Astrocyte (in vitro differentiated cells and primary cell): ENCODE measurements around the gene CRYL1. TPM values are rescaled to one million over a fixed set of nuclear protein-coding genes. Genes with fewer than 3 reads are reported as not detected.

ENCODE experiments used
- DNase-seq: peaks from one replicate; pipeline ENCODE4 v3.0.0-alpha.2; 2010; ENCODE audit warnings: low read depth
- FAIRE-seq: peaks from 2 replicates; lab custom pipeline; 2011; peaks lifted over from hg19 to GRCh38; lab: Jason Lieb, UNC
- H2AFZ ChIP-seq: 2 replicates; pipeline ENCODE4 v1.6.0; 2012; ENCODE audit warnings: low read depth, low read length, inconsistent platforms
- H3K27ac ChIP-seq: 2 replicates; pipeline ENCODE4 v1.5.1; 2011; ENCODE audit warnings: low read depth, low read length, inconsistent platforms
- H3K27me3 ChIP-seq: 2 replicates; pipeline ENCODE4 v1.6.0; 2011; ENCODE audit warnings: low read length, inconsistent platforms; ENCODE audit not compliant: insufficient read depth
- H3K36me3 ChIP-seq: 2 replicates; pipeline ENCODE4 v1.5.1; 2011; ENCODE audit warnings: low read length, inconsistent platforms; ENCODE audit not compliant: insufficient read depth
- H3K4me1 ChIP-seq: 2 replicates; pipeline ENCODE4 v1.5.1; 2011; ENCODE audit warnings: low read length, inconsistent platforms; ENCODE audit not compliant: insufficient read depth
- H3K4me2 ChIP-seq: 2 replicates; pipeline ENCODE4 v1.6.0; 2012; ENCODE audit warnings: low read length, inconsistent platforms
- H3K4me3 ChIP-seq: 2 replicates; pipeline ENCODE4 v1.5.1; 2011; ENCODE audit warnings: low read depth, mild to moderate bottlenecking, low read length, inconsistent platforms; ENCODE audit not compliant: insufficient read depth
- H3K79me2 ChIP-seq: 2 replicates; pipeline ENCODE4 v1.6.0; 2012; ENCODE audit warnings: mild to moderate bottlenecking, low read length, inconsistent platforms; ENCODE audit not compliant: insufficient read depth
- H3K9ac ChIP-seq: 2 replicates; pipeline ENCODE4 v1.6.0; 2012; ENCODE audit warnings: mild to moderate bottlenecking, low read length, inconsistent platforms
- H3K9me3 ChIP-seq: 2 replicates; pipeline ENCODE4 v1.5.1; 2012; ENCODE audit warnings: low read depth, mild to moderate bottlenecking, low read length, inconsistent platforms; ENCODE audit not compliant: insufficient read depth
- H4K20me1 ChIP-seq: 2 replicates; pipeline ENCODE4 v1.6.0; 2012; ENCODE audit warnings: low read length, inconsistent platforms; ENCODE audit not compliant: insufficient read depth
- H3K27ac Mint-ChIP-seq: one replicate; pipeline ENCODE4 v1.8.0; 2021; ENCODE audit warnings: mild to moderate bottlenecking, mixed read lengths; ENCODE audit not compliant: unreplicated experiment
- H3K27me3 Mint-ChIP-seq: one replicate; pipeline ENCODE4 v1.8.0; 2021; ENCODE audit warnings: low read depth, mixed read lengths; ENCODE audit not compliant: unreplicated experiment
- H3K36me3 Mint-ChIP-seq: one replicate; pipeline ENCODE4 v1.8.0; 2021; ENCODE audit warnings: low read depth, mixed read lengths; ENCODE audit not compliant: unreplicated experiment
- H3K4me1 Mint-ChIP-seq: one replicate; pipeline ENCODE4 v1.8.0; 2021; ENCODE audit warnings: low read depth, mixed read lengths; ENCODE audit not compliant: unreplicated experiment
- H3K4me3 Mint-ChIP-seq: one replicate; pipeline ENCODE4 v1.8.0; 2021; ENCODE audit warnings: mild to moderate bottlenecking, moderate library complexity, mixed read lengths; ENCODE audit not compliant: unreplicated experiment
- H3K9me3 Mint-ChIP-seq: one replicate; pipeline ENCODE4 v1.8.0; 2021; ENCODE audit warnings: mild to moderate bottlenecking, mixed read lengths; ENCODE audit not compliant: unreplicated experiment
- EZH2 ChIP-seq: IDR thresholded peaks from 2 replicates; pipeline ENCODE4 v1.6.1; 2012; ENCODE audit warnings: mild to moderate bottlenecking, low read length, inconsistent platforms; ENCODE audit not compliant: insufficient read depth
- total RNA-seq: library from RNA; stranded (reverse); gene quantifications from 2 replicates; pipeline ENCODE4 v1.2.1, GENCODE V29; 2021
- TF ChIP-seq, protein P1 (sequence below): IDR thresholded peaks from 2 replicates; pipeline ENCODE4 v1.5.1; 2011; ENCODE audit warnings: low read depth, mild to moderate bottlenecking, inconsistent platforms, low read length, moderate library complexity; ENCODE audit not compliant: insufficient read depth

CRYL1 gene
- total RNA-seq, 1 donor from 2014 or later = 3.7 TPM

DNA sequence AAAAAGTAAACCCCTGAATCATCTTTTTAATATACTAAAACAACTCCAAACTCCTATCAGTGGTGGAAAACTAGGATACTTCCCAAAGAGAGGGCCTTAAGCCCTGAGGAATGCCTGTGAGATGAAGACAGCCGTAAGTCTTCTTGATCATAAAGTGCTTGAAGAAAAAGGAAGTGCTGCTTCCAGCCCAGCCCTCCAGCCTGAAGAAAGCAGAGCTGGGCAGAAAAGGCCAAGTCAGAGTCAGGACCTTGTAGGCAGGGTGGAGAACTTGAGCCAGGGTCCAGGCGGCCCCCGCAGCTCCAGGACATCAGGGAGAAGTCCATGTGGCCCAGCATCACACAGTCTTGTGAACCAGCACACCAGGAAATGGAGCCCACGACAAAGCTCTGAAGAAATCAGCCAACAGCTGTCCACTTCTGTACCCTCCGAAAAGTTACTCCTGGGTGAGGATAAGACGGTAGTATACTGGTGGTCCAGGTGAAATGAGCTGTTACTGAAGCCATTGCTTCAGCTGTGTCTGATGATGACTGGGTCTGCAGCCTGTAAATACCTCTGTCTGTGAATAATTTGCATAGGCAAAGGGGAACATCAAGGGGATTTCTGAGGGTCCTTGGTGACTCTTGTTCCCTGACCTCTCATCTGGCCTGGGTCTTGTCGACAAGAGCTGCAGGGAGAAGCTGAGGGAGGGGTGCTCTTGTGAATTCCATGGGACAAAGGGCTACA lies 18.7 kb upstream of the CRYL1 start:
- H2AFZ ChIP-seq = no peak overlapping the region
- DNase-seq = no peak
- H4K20me1 ChIP-seq = no peaks in the 10 kb centered on the region
- H3K79me2 ChIP-seq = no peaks in the 10 kb centered on the region
- Mint-ChIP-seq H3K27ac (no peak overlapping the region), H3K27me3 (peaks cover 2% of the 10 kb centered on the region), H3K4me1 (no peaks in the 10 kb centered on the region), H3K36me3 (no peaks in the 10 kb centered on the region), H3K4me3 (no peak overlapping the region), H3K9me3 (no peaks in the 10 kb centered on the region)
- no peak overlapping the region for H3K9ac ChIP-seq
- H3K4me3 ChIP-seq = no peak overlapping the region
- no peaks in the 10 kb centered on the region for H3K9me3 ChIP-seq
- no peaks in the 10 kb centered on the region for H3K27me3 ChIP-seq
- FAIRE-seq = no peak
- H3K4me2 ChIP-seq = no peak overlapping the region
- no peak overlapping the region for H3K27ac ChIP-seq
- TF ChIP-seq EZH2 = no peak
- TF ChIP-seq, protein P1, sequence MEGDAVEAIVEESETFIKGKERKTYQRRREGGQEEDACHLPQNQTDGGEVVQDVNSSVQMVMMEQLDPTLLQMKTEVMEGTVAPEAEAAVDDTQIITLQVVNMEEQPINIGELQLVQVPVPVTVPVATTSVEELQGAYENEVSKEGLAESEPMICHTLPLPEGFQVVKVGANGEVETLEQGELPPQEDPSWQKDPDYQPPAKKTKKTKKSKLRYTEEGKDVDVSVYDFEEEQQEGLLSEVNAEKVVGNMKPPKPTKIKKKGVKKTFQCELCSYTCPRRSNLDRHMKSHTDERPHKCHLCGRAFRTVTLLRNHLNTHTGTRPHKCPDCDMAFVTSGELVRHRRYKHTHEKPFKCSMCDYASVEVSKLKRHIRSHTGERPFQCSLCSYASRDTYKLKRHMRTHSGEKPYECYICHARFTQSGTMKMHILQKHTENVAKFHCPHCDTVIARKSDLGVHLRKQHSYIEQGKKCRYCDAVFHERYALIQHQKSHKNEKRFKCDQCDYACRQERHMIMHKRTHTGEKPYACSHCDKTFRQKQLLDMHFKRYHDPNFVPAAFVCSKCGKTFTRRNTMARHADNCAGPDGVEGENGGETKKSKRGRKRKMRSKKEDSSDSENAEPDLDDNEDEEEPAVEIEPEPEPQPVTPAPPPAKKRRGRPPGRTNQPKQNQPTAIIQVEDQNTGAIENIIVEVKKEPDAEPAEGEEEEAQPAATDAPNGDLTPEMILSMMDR = no peak
- H3K36me3 ChIP-seq = no peaks in the 10 kb centered on the region
- no peaks in the 10 kb centered on the region for H3K4me1 ChIP-seq

DNA sequence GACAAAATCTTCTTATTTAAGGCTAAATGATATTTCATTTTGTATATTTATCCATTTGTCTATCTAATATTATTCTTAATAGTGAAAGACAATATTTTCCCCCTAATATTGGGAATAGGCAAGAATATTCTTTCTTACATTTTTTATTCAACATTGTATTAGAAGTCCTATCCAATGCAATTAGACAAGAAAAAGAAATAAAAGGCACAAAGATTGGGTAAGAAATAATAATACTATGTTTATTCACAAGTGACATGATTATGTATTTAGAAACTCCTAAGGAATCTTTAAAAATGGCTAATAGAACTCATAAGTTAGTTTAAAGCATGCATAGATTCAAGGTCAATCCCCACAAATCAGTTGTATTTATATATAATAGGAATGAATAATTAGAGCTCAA lies 11.3 kb upstream of the CRYL1 start:
- Histone ChIP-seq H3K27ac (no peak overlapping the region), H3K79me2 (no peaks in the 10 kb centered on the region), H3K9me3 (no peaks in the 10 kb centered on the region), H3K36me3 (no peaks in the 10 kb centered on the region), H3K4me3 (no peak overlapping the region), H3K4me2 (no peak overlapping the region), H4K20me1 (no peaks in the 10 kb centered on the region), H2AFZ (no peak overlapping the region), H3K27me3 (no peaks in the 10 kb centered on the region), H3K9ac (no peak overlapping the region), H3K4me1 (no peaks in the 10 kb centered on the region)
- no peak for TF ChIP-seq EZH2
- TF ChIP-seq, protein P1 = no peak
- H3K9me3 Mint-ChIP-seq = peaks cover 5% of the 10 kb centered on the region
- no peaks in the 10 kb centered on the region for H3K36me3 Mint-ChIP-seq
- no peaks in the 10 kb centered on the region for H3K27me3 Mint-ChIP-seq
- DNase-seq (no peak), FAIRE-seq (no peak)
- H3K4me3 Mint-ChIP-seq = no peak overlapping the region
- no peaks in the 10 kb centered on the region for H3K4me1 Mint-ChIP-seq
- no peak overlapping the region for H3K27ac Mint-ChIP-seq

DNA sequence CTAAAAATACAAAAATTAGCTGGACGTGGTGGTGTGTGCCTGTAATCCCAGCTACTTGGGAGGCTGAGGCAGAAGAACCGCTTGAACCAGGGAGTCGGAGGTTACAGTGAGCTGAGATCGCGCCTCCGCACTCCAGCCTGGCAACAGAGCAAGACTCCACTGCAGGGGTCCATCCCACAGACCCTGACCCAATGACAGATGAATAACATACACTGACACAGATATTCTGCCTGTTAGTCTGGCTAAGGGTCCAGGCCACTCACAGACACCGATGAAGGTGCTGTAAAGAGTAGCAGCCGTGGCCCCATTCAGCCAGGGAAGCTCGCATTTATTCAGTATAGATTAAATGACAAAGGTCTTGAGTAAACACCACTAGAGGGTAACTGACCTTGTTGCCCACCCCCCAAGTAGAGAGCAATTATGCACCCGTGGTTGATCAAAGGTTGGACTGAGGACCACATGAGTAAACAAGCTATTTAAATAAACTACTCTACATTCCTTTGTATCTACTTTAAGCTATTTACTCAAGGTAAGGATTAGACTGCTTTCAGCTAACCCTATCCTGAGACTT lies 8.5 kb upstream of the CRYL1 start:
- H3K4me1 ChIP-seq = no peaks in the 10 kb centered on the region
- Mint-ChIP-seq H3K4me3 (no peak overlapping the region), H3K9me3 (peaks cover 7% of the 10 kb centered on the region), H3K27ac (no peak overlapping the region), H3K4me1 (no peaks in the 10 kb centered on the region), H3K36me3 (no peaks in the 10 kb centered on the region), H3K27me3 (peaks cover under 1% of the 10 kb centered on the region)
- H4K20me1 ChIP-seq = no peaks in the 10 kb centered on the region
- H2AFZ ChIP-seq = no peak overlapping the region
- H3K79me2 ChIP-seq = no peaks in the 10 kb centered on the region
- H3K27ac ChIP-seq = no peak overlapping the region
- no peak overlapping the region for H3K4me3 ChIP-seq
- DNase-seq (no peak), FAIRE-seq (no peak)
- TF ChIP-seq, protein P1 = no peak
- H3K36me3 ChIP-seq = no peaks in the 10 kb centered on the region
- no peaks in the 10 kb centered on the region for H3K27me3 ChIP-seq
- no peak overlapping the region for H3K4me2 ChIP-seq
- no peak overlapping the region for H3K9ac ChIP-seq
- no peaks in the 10 kb centered on the region for H3K9me3 ChIP-seq
